ENCODE measurements around the gene E2F4.

GRCh38 chr16:67198238-67198734 is 6.3 kb downstream of the E2F4 start:
- TF ChIP-seq CTCF (conservative IDR thresholded peaks at IDR 0.05) = peak; percentile 74
- TF ChIP-seq ZFX (IDR thresholded peaks at IDR 0.05) = no peak
